HG03135 (cell line): ENCODE results near the gene RFTN1.
A peak's percentile ranks its signal among the peaks of the same experiment; 100 is the strongest.

Source experiments
- ATAC-seq: cut with Tn5 transposase; IDR thresholded peaks from one replicate; pipeline ENCODE4 v1.9.1; 2021; ENCODE audit warnings: mild to moderate bottlenecking, moderate library complexity; ENCODE audit not compliant: unreplicated experiment

The RFTN1 gene

GRCh38 chr3:16381426-16381825 lies 132.1 kb downstream of the RFTN1 start:
- ATAC-seq = no peak

GRCh38 chr3:16380421-16380820 lies 133.1 kb downstream of the RFTN1 start:
- no peak for ATAC-seq

- no peak for ATAC-seq
Measured at GRCh38 chr3:16379838-16380237, 133.7 kb downstream of the RFTN1 start.

- peak; percentile 58 for ATAC-seq
Measured at GRCh38 chr3:16378920-16379319, 134.6 kb downstream of the RFTN1 start.

- ATAC-seq = no peak
Measured at GRCh38 chr3:16378415-16378814, 135.1 kb downstream of the RFTN1 start.

- no peak for ATAC-seq
Measured at GRCh38 chr3:16377847-16378302, 135.6 kb downstream of the RFTN1 start.

GRCh38 chr3:16377196-16377595 lies 136.3 kb downstream of the RFTN1 start:
- ATAC-seq = no peak

GRCh38 chr3:16375891-16376290 lies 137.6 kb downstream of the RFTN1 start:
- no peak for ATAC-seq

- ATAC-seq = no peak
Measured at GRCh38 chr3:16374935-16375245, 138.6 kb downstream of the RFTN1 start.

- no peak for ATAC-seq
Measured at GRCh38 chr3:16374047-16374934, 139.2 kb downstream of the RFTN1 start.

- ATAC-seq = no peak
Measured at GRCh38 chr3:16373341-16373946, 140.1 kb downstream of the RFTN1 start.

- no peak for ATAC-seq
Measured at GRCh38 chr3:16372362-16373292, 140.9 kb downstream of the RFTN1 start.

- no peak for ATAC-seq
Measured at GRCh38 chr3:16370872-16371740, 142.4 kb downstream of the RFTN1 start.

GRCh38 chr3:16370503-16370871 lies 143.0 kb downstream of the RFTN1 start:
- no peak for ATAC-seq

GRCh38 chr3:16369885-16370284 lies 143.6 kb downstream of the RFTN1 start:
- ATAC-seq = no peak

GRCh38 chr3:16369276-16369675 lies 144.2 kb downstream of the RFTN1 start:
- ATAC-seq = no peak

- no peak for ATAC-seq
Measured at GRCh38 chr3:16366581-16366980, 146.9 kb downstream of the RFTN1 start.

- ATAC-seq = no peak
Measured at GRCh38 chr3:16365491-16366128, 147.9 kb downstream of the RFTN1 start.

GRCh38 chr3:16364963-16365362 lies 148.5 kb downstream of the RFTN1 start:
- no peak for ATAC-seq

- no peak for ATAC-seq
Measured at GRCh38 chr3:16364323-16364722, 149.2 kb downstream of the RFTN1 start.
